ENCODE data around the gene LATS1. TPM values are rescaled to one million over a fixed set of nuclear protein-coding genes. Genes with fewer than 3 reads are reported as not detected.
"Not testable (repeated sequence)": the region's sequence is repeated elsewhere in the genome, so short reads cannot be mapped to it uniquely, and the experiment has no call there.

The LATS1 gene
- total and polyA plus RNA-seq, 8 donors = 3.8 to 109 (median 18.8) TPM

DNA sequence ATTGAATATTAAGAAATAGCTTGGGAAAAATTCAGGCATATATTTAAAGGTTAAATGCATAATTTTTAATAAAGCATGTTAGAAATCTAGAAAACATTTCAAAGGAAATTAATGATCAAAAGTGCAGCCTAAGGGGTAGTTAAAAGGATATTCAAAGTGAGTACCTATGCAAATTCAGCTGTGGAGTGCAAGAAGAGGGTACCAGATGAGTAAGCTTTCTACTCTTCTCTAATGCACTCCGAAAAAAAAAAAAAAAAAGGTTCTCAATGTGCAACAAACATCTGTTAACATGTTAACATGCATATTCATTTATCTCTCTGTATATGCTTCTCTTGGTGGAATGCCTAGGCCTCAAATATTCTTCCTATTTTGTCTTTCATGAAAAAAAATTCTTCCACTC, 37.4 kb downstream of the LATS1 start:
- no peaks in the 10 kb centered on the region for H3K9me3 ChIP-seq
- 42 to 62% (median 61%) methylated on average over 1 of the region's 1 CpG for WGBS, 5 donors

DNA sequence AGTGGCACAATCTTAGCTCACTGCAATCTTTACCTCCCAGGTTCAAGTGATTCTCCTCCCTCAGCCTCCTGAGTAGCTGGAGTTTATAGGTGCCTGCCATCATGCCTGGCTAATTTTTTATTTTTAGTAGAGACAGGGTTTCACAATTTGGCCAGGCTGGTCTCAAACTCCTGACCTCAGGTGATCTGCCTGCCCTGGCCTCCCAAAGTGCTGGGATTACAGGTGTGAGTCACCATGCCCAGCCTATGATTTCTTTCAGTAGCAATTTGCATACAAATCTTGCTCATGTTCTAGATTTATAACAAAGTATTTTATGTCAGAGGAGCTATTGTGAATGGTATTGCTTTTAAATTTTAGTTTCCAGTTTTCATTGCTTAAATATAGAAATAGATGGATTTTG, 45.6 kb downstream of the LATS1 start:
- H3K4me3 ChIP-seq; H3K27me3 ChIP-seq; DNase-seq; H3K9me3 ChIP-seq; intact Hi-C loops (cut with DNase I; ENCODE audit: low total_unique reads); H3K4me1 ChIP-seq; H3K27ac ChIP-seq: not testable (repeated sequence)
- H3K36me3 ChIP-seq = peaks cover 45 to 94% (median 94%) of the 10 kb centered on the region in 4 donors

More for the DNA sequence above, 37.4 kb downstream of the LATS1 start:
- no peak overlapping the region for H3K27ac ChIP-seq
- H3K4me1 ChIP-seq = peaks cover 0 to 5% (median 0%) of the 10 kb centered on the region in 4 donors
- TF ChIP-seq POLR2A (IDR thresholded peaks at IDR 0.05) (no peak), EP300 (IDR thresholded peaks at IDR 0.05) (no peak), POLR2AphosphoS5 (IDR thresholded peaks at IDR 0.05) (no peak)
- TF ChIP-seq, protein P1, sequence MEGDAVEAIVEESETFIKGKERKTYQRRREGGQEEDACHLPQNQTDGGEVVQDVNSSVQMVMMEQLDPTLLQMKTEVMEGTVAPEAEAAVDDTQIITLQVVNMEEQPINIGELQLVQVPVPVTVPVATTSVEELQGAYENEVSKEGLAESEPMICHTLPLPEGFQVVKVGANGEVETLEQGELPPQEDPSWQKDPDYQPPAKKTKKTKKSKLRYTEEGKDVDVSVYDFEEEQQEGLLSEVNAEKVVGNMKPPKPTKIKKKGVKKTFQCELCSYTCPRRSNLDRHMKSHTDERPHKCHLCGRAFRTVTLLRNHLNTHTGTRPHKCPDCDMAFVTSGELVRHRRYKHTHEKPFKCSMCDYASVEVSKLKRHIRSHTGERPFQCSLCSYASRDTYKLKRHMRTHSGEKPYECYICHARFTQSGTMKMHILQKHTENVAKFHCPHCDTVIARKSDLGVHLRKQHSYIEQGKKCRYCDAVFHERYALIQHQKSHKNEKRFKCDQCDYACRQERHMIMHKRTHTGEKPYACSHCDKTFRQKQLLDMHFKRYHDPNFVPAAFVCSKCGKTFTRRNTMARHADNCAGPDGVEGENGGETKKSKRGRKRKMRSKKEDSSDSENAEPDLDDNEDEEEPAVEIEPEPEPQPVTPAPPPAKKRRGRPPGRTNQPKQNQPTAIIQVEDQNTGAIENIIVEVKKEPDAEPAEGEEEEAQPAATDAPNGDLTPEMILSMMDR (IDR thresholded peaks at IDR 0.05) = no peak
- no peak overlapping the region for H3K4me3 ChIP-seq
- H3K27me3 ChIP-seq = no peaks in the 10 kb centered on the region
- intact Hi-C loops (cut with DNase I; ENCODE audit: low total_unique reads) = no loop called here
- DNase-seq = no peak
- peaks cover 26 to 71% (median 64%) of the 10 kb centered on the region in 4 donors for H3K36me3 ChIP-seq

DNA sequence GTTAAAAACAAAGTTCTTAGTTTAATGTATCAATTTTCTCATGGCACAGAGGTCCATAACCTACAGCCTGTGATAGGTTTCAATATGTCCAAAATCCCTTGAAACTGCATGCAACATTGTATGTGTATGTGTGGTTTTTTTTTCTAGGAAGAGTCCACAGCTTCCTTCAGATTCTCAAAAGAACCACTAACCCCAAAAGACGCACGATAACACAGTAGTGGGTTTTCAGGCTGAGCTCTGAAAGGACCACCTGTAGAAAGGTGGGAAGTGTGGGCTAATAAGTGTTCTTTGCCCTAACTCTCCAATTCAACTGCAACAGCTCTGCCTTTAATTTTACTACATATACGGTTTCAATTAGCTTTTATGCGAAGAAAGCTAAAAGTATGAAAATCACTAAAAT, 57.9 kb downstream of the LATS1 start:
- Histone ChIP-seq H3K27ac (no peak overlapping the region), H3K4me3 (no peak overlapping the region), H3K36me3 (peaks cover 12 to 71% (median 63%) of the 10 kb centered on the region in 4 donors), H3K9me3 (no peaks in the 10 kb centered on the region), H3K4me1 (no peaks in the 10 kb centered on the region), H3K27me3 (no peaks in the 10 kb centered on the region)
- DNase-seq = no peak
- TF ChIP-seq, protein P1 (IDR thresholded peaks at IDR 0.05) = no peak
- no peak for TF ChIP-seq POLR2AphosphoS5 (IDR thresholded peaks at IDR 0.05)
- WGBS, 5 donors = 93 to 97% (median 95%) methylated on average over 4 of the region's 4 CpGs
- intact Hi-C loops (cut with DNase I; ENCODE audit: low total_unique reads) = no loop called here

DNA sequence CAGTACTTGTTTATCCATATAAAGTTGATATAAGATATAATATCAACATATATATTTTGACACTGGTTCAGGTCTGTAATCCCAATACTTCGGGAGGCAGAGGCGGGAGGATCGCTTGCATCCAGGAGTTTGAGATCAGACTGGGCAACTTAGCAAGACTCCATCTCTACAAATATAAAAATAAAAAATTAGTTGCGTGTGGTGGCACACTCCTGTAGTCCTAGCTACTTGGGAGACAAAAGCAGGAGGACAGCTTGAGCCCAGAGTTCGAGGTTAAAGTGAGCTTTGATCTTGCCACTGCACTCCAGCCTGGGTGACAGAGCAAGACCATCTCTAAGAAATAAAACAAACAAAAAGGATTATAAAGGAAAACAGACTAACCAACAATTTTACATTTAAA, 60.5 kb downstream of the LATS1 start:
- H3K27me3 ChIP-seq = no peaks in the 10 kb centered on the region
- H3K27ac ChIP-seq = no peak overlapping the region
- H3K36me3 ChIP-seq = peaks cover 3 to 46% (median 37%) of the 10 kb centered on the region in 4 donors
- TF ChIP-seq, protein P1 (IDR thresholded peaks at IDR 0.05) = no peak
- TF ChIP-seq EP300 (IDR thresholded peaks at IDR 0.05) = no peak
- TF ChIP-seq POLR2AphosphoS5 (IDR thresholded peaks at IDR 0.05) = no peak
- TF ChIP-seq POLR2A (IDR thresholded peaks at IDR 0.05) = no peak
- H3K4me1 ChIP-seq = no peaks in the 10 kb centered on the region
- 96 to 99% (median 96%) methylated on average over 5 of the region's 5 CpGs for WGBS, 5 donors
- H3K9me3 ChIP-seq = no peaks in the 10 kb centered on the region
- intact Hi-C loops (cut with DNase I; ENCODE audit: low total_unique reads) = no loop called here
- no peak overlapping the region for H3K4me3 ChIP-seq
- no peak for DNase-seq

DNA sequence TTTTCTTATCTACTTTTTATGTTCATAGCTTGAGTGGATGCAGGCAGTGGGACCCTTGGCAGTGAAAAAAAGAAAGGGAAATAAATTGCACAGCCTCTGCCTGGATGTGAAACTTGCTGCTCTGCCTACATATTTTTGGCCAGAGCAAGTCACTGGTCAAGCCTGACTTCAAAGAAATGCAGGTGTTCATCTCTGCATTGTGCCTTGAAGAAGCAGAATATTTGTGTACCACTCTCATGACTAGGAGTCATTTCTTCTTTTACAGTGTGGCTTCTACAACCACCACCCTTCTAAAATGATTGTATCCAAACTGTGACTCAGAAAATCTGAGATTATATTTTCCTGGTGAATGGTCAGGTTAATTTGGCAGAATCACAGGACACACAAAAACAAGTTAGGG, 66.8 kb downstream of the LATS1 start:
- TF ChIP-seq, protein P1 (IDR thresholded peaks at IDR 0.05) = no peak
- TF ChIP-seq EP300 (IDR thresholded peaks at IDR 0.05) (no peak), POLR2A (IDR thresholded peaks at IDR 0.05) (no peak), POLR2AphosphoS5 (IDR thresholded peaks at IDR 0.05) (no peak)
- no peak overlapping the region for H3K4me3 ChIP-seq
- H3K9me3 ChIP-seq = no peaks in the 10 kb centered on the region
- H3K27ac ChIP-seq = no peak overlapping the region
- no peaks in the 10 kb centered on the region for H3K27me3 ChIP-seq
- H3K4me1 ChIP-seq = peaks cover 8 to 24% (median 18%) of the 10 kb centered on the region in 4 donors
- intact Hi-C loops (cut with DNase I; ENCODE audit: low total_unique reads) = no loop called here
- no peak for DNase-seq
- peaks cover 0 to under 1% (median 0%) of the 10 kb centered on the region in 4 donors for H3K36me3 ChIP-seq
